OCI-LY1 (cell line): ENCODE data around the gene CAMTA1.

Source experiments
- EZH2 ChIP-seq: fragments of 200-600 bp; sonication (generic), shearing (Covaris generic); IDR thresholded peaks from 2 replicates; pipeline ENCODE4 v1.8.0; 2017; ENCODE audit warnings: borderline replicate concordance, mixed run types, mild to moderate bottlenecking, antibody characterized with exemption, low read length, moderate library complexity, mixed read lengths
- TF ChIP-seq, protein P1 (sequence below): fragments of 200-600 bp; sonication (generic), shearing (Covaris generic); IDR thresholded peaks from 2 replicates; pipeline ENCODE4 v1.5.1; 2017; ENCODE audit warnings: mild to moderate bottlenecking, antibody characterized with exemption, low read length, moderate library complexity, mixed read lengths

DNA sequence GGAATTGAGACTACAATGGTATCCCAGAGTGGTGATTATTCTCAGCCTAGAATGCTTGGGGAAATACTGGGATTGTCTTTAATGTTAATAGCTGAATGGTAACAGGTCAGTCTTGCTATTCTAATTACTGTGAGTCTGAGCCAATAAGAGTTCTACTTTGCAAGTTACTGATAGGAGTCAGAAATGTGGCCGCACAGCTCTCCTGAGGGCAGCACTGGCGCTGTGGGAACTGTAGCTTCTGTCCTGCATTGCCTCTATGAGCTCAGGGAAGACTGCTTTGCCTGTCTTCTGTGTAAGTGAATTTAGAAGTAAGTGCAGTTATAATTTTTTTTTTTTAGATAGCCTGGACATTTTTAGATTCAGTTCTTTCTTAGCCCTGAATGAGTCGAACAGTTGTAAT, 975.8 kb downstream of the CAMTA1 start:
- TF ChIP-seq, protein P1, sequence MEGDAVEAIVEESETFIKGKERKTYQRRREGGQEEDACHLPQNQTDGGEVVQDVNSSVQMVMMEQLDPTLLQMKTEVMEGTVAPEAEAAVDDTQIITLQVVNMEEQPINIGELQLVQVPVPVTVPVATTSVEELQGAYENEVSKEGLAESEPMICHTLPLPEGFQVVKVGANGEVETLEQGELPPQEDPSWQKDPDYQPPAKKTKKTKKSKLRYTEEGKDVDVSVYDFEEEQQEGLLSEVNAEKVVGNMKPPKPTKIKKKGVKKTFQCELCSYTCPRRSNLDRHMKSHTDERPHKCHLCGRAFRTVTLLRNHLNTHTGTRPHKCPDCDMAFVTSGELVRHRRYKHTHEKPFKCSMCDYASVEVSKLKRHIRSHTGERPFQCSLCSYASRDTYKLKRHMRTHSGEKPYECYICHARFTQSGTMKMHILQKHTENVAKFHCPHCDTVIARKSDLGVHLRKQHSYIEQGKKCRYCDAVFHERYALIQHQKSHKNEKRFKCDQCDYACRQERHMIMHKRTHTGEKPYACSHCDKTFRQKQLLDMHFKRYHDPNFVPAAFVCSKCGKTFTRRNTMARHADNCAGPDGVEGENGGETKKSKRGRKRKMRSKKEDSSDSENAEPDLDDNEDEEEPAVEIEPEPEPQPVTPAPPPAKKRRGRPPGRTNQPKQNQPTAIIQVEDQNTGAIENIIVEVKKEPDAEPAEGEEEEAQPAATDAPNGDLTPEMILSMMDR = no peak
- no peak for TF ChIP-seq EZH2
